GM12891 (cell line): ENCODE data around the gene CILP2.

Source experiments
- DNase-seq: peaks from one replicate; pipeline ENCODE4 v3.0.0; 2011; ENCODE audit warnings: low spot score; ENCODE audit not compliant: insufficient read length
- FAIRE-seq: peaks from 2 replicates; lab custom pipeline; 2011; peaks lifted over from hg19 to GRCh38; lab: Jason Lieb, UNC
- PAX5 ChIP-seq: IDR thresholded peaks from 2 replicates; pipeline ENCODE4 v1.6.1; 2011; ENCODE audit warnings: low read length, moderate library complexity, mild to moderate bottlenecking; ENCODE audit not compliant: insufficient read depth, severe bottlenecking
- POLR2A ChIP-seq: IDR thresholded peaks from 2 replicates; pipeline ENCODE4 v1.6.1; 2011; ENCODE audit warnings: low read depth, low read length, control low read depth
- POLR2AphosphoS5 ChIP-seq: IDR thresholded peaks from 2 replicates; pipeline ENCODE4 v1.6.1; 2011; ENCODE audit warnings: low read depth, low read length, control low read depth
- POU2F2 ChIP-seq: IDR thresholded peaks from 2 replicates; pipeline ENCODE4 v1.6.1; 2011; ENCODE audit warnings: low read depth, mild to moderate bottlenecking, control low read depth, low read length, moderate library complexity
- SPI1 ChIP-seq: IDR thresholded peaks from 2 replicates; pipeline ENCODE4 v1.6.1; 2011; ENCODE audit warnings: low read depth, low read length, control low read depth
- TAF1 ChIP-seq: IDR thresholded peaks from 2 replicates; pipeline ENCODE4 v1.6.1; 2011; ENCODE audit warnings: low read depth, low read length, control low read depth

Gene CILP2

GRCh38 chr19:19553670-19554069 lies 15.6 kb downstream of the CILP2 start:
- TF ChIP-seq POLR2A = no peak
- TF ChIP-seq SPI1 = no peak
- no peak for TF ChIP-seq PAX5
- TF ChIP-seq POLR2AphosphoS5 = no peak
- no peak for TF ChIP-seq TAF1
- no peak for TF ChIP-seq POU2F2
- no peak for FAIRE-seq
- no peak for DNase-seq

- DNase-seq (peak; percentile 79), FAIRE-seq (no peak)
- TF ChIP-seq POU2F2 (no peak), POLR2A (no peak), TAF1 (no peak), POLR2AphosphoS5 (no peak), SPI1 (no peak), PAX5 (no peak)
These were observed 16.3 kb downstream of the CILP2 start for GRCh38 chr19:19554074-19555023.

GRCh38 chr19:19558055-19558454 lies 20.0 kb downstream of the CILP2 start:
- DNase-seq (no peak), FAIRE-seq (no peak)
- TF ChIP-seq TAF1 (no peak), PAX5 (no peak), POLR2A (no peak), POLR2AphosphoS5 (no peak), POU2F2 (no peak), SPI1 (no peak)

- DNase-seq (no peak), FAIRE-seq (no peak)
- TF ChIP-seq SPI1 = no peak
- no peak for TF ChIP-seq TAF1
These were observed 20.6 kb downstream of the CILP2 start for GRCh38 chr19:19558636-19559035.

GRCh38 chr19:19559931-19560330 lies 21.9 kb downstream of the CILP2 start:
- no peak for DNase-seq
- no peak for FAIRE-seq
- TF ChIP-seq PAX5 (no peak), POLR2A (no peak), POLR2AphosphoS5 (no peak), TAF1 (no peak), POU2F2 (no peak), SPI1 (no peak)

- no peak for DNase-seq
- FAIRE-seq = no peak
- TF ChIP-seq POLR2A (no peak), TAF1 (no peak), POLR2AphosphoS5 (no peak), SPI1 (no peak), POU2F2 (no peak), PAX5 (no peak)
These were observed 24.0 kb downstream of the CILP2 start for GRCh38 chr19:19561946-19562664.

- DNase-seq = no peak
- no peak for TF ChIP-seq POLR2A
- TF ChIP-seq POU2F2 = no peak
- FAIRE-seq = no peak
These were observed 24.7 kb downstream of the CILP2 start for GRCh38 chr19:19562665-19563347.

GRCh38 chr19:19563348-19563848 lies 25.3 kb downstream of the CILP2 start:
- no peak for TF ChIP-seq POU2F2
- TF ChIP-seq PAX5 = no peak
- TF ChIP-seq SPI1 = no peak
- no peak for TF ChIP-seq TAF1
- TF ChIP-seq POLR2A = no peak
- no peak for TF ChIP-seq POLR2AphosphoS5
- DNase-seq = no peak

GRCh38 chr19:19566306-19566705 lies 28.2 kb downstream of the CILP2 start:
- DNase-seq (no peak), FAIRE-seq (no peak)
- TF ChIP-seq POLR2A (no peak), SPI1 (no peak), PAX5 (no peak), POU2F2 (no peak), TAF1 (no peak), POLR2AphosphoS5 (no peak)

More at GRCh38 chr19:19563348-19563848, 25.3 kb downstream of the CILP2 start:
- FAIRE-seq = no peak
